HG02938 (cell line): ENCODE data around the gene EIF4G2.

ENCODE experiments used
- ATAC-seq: cut with Tn5 transposase; IDR thresholded peaks from one replicate; pipeline ENCODE4 v1.9.1; 2021; ENCODE audit warnings: mild to moderate bottlenecking, moderate library complexity; ENCODE audit not compliant: unreplicated experiment

The EIF4G2 gene

DNA sequence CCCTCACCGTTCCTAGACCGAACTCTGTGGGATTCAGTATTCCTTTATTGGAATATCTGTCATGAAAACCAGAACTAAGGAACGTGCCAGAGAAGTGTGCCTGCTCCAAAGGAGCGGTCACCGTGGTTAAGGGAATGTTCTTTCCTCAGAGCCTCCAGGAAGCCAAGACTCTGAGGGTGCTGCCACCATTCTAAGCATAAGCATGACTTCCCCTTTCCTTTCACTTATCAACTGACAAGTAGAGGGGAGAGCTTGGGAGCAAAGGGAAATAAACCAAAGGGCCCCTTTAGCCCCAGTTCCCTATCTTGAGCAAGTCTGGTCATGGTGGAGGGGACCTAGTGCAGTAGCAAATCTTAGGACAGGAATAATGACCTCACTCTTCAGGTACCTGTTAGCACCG lies 30.9 kb downstream of the EIF4G2 start:
- no peak for ATAC-seq

DNA sequence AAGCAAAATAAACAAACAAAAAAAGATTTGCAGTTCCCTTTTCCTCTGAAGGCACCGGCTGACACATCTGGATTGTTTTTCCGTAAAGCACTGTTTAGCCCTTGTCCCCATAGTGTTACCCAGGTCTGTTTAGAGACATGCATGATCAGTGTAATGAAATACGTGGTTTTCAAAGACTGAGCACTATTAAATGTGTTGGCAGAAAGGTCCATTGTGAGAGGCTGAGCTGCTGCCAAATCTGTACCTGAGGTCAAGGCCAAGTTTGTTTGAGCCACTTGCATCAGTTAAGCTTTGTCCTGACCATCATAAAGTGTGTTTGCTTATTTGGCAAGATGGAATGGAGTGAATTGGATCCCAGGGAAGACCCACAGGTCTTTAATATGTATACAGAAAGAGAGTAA lies 31.3 kb downstream of the EIF4G2 start:
- ATAC-seq, result no peak

DNA sequence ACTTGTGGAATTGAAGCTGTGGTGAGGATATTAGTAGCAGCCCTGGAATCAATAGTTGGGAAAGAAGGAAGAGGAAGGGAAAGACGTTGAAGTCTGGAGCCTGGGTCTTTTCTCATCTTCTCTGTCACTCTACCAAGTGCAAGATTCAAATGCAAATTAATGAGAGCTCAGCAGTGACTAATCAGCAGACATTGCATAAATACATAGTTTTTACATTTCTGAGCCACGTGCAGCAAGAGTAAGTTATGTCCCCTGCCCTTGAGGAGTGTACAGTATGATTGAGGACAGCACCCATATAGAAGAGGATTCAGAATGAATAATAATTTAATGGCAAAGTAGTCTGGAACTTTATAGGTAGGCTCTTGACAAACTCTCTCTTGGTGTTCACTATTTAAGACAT lies 33.9 kb downstream of the EIF4G2 start:
- no peak for ATAC-seq

DNA sequence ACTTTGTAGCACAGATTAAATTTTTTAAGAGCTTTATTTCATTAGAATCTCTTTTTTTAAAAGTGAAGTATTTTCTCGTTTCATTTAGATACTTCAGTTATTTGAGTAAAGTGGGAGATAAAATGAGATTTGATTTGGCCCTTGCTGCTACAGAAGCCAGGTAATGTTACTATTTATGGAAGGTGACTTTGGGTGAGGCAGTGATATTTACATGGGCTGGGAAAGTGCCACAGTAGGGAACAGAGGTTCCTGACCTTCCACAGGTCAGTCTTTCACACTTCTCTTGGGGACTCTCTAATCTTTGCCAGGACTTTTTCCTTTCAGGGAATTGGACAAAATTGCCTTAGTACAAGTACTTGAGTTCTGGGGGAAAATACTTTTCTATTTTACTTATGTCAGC lies 37.3 kb downstream of the EIF4G2 start:
- no peak for ATAC-seq

DNA sequence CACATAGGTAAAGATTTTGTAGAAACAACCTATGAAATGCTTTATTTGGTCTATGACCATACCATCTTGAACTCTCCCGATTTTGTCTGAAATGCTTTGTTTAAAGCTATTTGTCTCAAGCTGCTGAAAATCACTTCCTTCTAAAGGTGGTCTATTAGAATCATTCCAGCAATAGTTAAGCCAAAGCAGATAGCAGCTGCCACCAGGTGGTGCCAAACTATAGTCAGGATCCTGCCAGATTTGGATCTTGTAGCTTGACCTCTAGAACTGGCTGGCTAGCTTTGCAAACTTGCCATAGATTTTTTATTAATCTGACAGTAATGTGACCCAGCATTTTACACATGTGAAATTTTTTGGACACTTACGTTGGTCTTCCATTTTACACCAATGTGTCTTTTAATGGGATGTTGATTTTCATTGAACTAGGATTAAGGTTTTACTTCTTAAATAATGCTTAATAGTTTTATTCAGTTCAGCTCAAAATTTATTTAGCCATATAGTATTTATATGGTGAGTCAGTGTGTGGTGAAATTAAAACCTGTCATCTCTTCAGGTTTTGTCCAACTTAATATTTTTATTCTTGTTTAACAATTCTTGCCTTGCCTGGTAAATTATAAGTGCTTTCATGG lies 38.0 kb downstream of the EIF4G2 start:
- no peak for ATAC-seq

DNA sequence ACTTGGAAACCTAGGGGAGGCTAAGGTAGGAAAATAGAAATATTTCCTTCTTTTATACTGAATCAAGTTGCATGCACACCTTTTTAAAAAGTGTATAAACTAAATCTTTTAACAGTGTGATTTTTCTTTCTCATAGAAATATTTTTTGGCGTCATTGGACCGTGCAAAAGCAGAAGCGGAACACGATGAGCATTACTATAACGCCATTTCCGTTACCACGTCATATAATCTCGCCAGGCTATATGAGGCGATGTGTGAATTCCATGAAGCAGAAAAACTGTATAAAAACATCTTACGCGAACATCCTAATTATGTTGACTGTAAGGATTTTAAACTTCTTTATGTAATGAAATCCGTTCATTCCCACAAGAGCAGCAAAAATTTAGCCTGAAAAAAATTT lies 44.3 kb downstream of the EIF4G2 start:
- ATAC-seq, result no peak

DNA sequence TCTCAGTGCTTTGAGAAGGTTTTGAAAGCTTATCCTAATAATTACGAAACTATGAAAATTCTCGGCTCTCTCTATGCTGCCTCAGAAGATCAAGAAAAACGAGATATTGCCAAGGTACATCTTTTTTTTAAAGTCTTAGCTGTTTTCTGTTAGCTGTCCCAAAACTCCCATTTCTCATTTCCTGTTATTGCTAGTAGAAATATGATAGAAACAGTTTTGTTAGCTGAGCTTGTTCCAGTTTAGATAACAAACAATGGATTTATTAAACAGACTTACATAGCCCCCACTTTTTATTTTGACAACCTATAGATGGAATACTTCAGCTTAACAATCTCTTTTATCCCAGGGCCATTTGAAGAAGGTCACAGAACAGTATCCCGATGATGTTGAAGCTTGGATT lies 45.0 kb downstream of the EIF4G2 start:
- no peak for ATAC-seq

DNA sequence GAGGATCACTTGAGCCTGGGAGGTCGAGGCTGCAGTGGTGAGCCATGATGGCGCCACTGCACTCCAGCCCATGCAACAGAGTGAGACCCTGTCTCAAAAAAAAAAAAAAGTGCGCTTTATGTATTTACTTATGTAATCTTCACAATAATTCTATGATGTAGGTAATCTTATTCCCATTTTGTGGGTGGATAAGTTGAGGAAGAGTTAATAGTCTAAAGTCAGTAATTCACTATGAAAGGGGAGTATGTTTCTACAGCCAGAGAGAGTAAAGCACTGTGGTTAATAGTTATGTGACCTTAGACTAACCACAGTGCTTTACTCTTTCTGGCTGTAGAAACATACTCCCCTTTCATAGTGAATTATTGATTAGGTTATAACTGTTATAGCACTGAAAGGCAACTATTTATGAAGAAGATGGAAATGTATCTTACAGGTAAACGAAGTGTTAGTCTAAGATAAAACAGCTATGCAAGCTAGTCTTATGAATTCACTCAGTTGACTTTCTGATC lies 45.8 kb downstream of the EIF4G2 start:
- ATAC-seq, result peak; percentile 55

DNA sequence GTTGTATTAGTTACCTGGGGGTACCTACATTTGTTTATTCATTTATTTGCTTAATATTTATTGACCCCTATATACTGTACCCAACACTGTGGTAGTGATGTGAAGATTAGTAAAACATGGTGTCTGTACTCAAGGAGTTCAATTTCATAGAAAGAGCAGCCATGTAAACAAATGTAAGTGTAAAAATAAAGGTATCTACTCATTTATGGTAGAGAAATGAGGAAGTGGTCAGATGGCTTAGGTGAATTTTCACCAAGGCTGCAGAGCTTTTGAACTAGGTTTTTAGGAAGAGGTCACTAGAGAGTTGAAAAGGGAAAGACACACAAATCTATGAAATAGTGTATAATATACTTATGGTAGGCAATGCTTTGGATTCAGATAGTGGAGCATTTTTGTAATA lies 46.5 kb downstream of the EIF4G2 start:
- peak; percentile 75 for ATAC-seq

DNA sequence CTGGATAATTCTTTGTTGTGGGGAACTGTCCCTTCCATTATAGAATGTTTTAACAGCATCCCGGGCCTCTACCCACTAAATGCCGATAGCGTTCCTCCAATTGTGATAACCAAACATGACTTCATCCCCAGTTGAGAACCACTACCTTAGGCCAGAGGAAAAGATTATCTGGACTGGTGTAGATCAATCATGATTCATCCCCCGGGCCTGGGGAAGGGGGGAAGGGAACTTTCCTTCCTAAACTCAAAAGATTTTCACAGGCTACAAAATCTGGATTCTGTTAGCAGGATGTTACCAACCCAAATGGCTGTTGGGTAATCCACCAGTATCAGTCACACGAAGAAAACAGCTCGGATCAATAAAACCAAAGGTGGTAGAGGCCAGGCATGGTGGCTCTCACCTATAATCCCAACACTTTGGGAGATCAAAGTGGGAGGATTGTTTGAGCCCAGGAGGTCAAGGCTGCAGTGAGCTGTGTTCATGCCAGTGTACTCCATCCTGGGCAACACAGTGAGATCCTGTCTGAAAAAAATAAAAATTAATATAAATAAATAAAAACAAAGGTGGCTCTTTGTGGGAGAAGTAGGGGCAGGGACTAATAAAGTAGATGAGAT lies 47.5 kb downstream of the EIF4G2 start:
- ATAC-seq, result no peak

DNA sequence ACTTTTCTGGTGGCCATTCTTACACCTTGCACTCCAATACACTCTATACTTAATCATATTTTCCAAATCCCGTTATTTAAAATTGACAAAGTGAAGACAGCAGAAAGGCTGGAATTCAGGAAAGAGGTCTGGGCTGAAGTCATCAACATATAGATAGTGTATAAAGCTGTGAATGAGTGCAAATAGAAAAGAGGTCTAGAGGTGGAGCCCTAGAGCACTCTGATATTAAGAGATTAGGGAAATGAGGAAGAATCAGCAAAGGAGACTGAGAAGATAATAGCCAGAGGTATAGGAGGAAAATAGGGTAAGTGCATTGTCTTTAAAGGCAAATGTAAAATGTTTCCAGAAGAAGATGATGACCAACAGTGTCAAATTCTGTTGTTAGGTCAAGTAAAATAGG lies 49.8 kb downstream of the EIF4G2 start:
- ATAC-seq, result no peak

DNA sequence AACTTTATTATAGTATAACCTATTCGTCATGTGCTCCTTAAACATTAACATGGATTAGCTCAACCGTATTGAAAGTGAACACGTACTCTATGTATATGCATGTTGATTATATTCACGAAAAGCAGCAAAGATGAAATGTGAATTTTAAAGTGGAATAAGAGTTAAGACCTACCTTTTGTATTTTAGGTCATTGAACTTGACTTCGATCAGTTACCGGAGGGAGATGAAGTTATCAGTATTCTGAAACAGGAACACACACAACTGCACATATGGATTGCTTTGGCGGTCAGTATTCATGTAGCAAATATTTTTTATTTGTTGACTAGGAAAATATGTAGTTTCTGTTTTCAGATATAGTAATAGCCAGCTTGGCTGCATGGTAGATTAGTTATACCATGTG lies 56.2 kb downstream of the EIF4G2 start:
- no peak for ATAC-seq

DNA sequence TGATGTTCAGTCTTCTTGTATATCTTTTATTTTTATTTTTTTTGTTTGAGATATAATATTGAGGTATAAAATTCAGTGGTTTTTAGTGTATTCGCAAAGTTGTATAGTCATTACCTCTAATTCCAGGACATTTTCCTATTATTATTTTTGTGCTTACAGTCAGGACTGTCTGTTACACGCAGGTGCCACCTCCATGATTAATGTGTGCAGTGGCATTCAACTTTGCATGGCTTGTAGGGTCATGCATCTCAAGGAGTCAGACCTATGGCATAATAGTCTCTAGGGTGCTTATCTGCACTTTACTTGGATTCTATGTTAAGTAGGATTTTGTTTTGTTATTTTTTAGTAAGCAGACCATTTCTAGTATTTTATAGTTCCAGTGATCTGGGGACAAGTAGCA lies 56.7 kb downstream of the EIF4G2 start:
- ATAC-seq, result no peak

DNA sequence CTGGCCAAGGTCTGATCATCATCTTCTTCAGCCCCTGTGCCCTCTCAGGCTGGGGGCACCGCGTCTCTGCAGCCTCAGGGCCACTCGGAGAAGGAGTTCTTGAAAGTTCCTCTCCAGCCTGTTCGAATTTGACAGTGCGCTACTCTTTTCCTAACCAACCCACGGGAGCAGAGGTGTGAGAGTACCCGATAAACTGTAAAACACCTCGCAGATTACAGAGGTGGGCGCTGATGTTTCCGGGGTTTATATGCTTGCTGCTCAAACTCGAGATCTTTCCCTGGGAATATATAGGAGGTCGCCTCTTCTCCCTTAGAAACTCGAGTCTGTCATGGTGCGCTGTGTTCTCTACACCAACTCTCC lies 57.2 kb downstream of the EIF4G2 start:
- ATAC-seq, result no peak

DNA sequence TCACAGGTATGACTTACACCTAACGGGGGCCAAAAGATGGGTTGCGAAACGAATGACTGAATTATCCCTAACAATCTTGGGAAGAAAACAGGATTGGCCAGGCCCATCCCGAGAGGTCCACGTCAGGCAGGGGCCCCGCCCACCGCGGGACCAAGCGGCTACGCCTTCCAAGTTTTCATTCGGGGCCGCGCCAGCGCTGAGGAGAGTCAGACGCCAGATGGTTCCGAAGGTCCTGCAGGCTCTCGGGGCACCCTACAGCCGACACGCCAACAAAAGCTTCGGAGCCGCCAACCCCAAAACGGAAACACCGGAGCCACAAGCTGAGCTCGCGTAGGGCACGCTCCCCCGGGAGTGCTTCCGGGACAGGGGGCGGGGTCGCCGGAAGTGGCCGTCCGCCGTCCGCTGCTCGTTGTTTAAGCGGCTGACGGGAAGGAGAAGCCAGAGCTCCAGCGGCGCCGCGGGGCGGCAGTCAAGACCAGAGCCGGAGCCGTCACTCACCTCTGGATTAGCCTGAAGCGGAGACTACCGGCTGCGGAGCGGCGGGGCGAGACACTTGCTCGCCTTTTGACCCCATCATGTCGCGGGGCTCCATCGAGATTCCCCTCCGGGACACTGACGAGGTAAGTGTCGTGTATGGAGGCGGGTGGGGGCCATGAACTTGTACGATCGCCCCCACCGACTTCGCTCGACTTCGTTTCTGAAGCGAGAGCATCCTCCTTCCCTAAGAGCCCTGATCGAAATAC lies 57.7 kb downstream of the EIF4G2 start, which contains the start of gene CTR9:
CTR9 (plus strand) TSS at position 409 of the 743 bp plus-strand sequence; CDS start at position 576, 167 bp downstream.
- ATAC-seq, result peak; percentile 88

DNA sequence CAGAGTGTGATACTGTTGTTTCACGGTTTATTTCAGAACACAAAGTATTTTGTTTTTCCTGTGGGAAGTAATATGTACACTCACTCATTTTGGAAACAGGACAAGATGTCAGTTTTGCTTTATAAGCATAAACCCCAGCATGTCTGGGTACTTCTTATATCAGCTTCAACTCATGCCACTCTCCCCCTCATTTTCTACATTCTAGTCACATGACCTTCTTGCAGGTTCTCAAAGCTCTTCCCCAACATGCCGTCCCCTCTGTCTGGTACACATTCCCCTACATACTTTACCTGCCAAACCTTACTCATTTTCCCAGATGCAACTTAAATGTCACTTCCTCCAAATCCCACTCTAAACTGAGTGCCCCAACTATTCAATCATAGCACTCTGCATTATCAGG lies 59.2 kb downstream of the EIF4G2 start:
- no peak for ATAC-seq

DNA sequence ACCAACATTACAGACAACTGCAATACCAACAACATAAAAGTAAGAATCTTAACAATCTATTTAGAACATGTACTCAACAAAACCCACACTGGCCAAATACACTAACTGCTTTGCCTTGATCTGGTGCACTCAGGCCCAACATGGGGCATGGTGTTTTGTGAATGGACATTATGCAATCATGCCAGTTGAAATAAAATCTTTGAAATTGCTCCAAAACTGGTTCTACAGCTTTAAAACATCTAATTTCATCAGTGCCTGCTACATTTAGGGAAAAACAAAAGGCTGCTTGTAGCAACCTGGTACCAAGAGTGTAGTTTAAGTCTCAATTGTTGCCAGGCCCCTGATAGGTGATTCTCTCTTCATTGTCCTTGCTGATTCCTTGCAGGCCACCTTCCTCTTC lies 61.0 kb downstream of the EIF4G2 start:
- ATAC-seq, result no peak
